CD4-positive, alpha-beta T cell (primary cell): Measurements from ENCODE around the gene TBC1D17. TPM values are rescaled to one million over a fixed set of nuclear protein-coding genes. Genes with fewer than 3 reads are reported as not detected.

Source experiments
- ATAC-seq: fragments of 200-7000 bp; cut with Tn5 transposase; one replicate; pipeline ENCODE4 v1.10.0; 2022; ENCODE audit warnings: mild to moderate bottlenecking; ENCODE audit not compliant: poor library complexity
- CTCF ChIA-PET: fragments of 350-600 bp; sonication (Branson Sonifier 250); formaldehyde crosslinking; loops from one replicate; lab custom pipeline; 2021; ENCODE audit warnings: antibody characterized with exemption, inconsistent platforms; lab: Charles Lee
- POLR2A ChIA-PET: fragments of 350-600 bp; sonication (Branson Sonifier 250); formaldehyde crosslinking; loops from one replicate; lab custom pipeline; 2021; ENCODE audit warnings: antibody characterized with exemption, inconsistent platforms; lab: Charles Lee
- DNase-seq, 14 experiments: peaks; one replicate each; pipeline ENCODE4 v3.0.0-alpha.2; 2013 to 2020; ENCODE audit warnings: mixed read lengths in 2 of 14
- H3K27ac ChIP-seq, 2 donors: one replicate each; pipeline versions ENCODE4 v1.5.1 to v1.7.0; 2013; ENCODE audit warnings: low read length in 2 of 2, low read depth in 1 of 2, mild to moderate bottlenecking in 1 of 2
- H3K27me3 ChIP-seq, 2 experiments: 1 replicate in 1 of 2; 2 replicates in 1 of 2; pipeline versions ENCODE4 v1.6.1 to v1.7.0; 2013; ENCODE audit warnings: low read length in 2 of 2, control low read depth in 1 of 2, mild to moderate bottlenecking in 1 of 2, moderate library complexity in 1 of 2; ENCODE audit not compliant: insufficient read depth in 2 of 2, control insufficient read depth in 1 of 2
- H3K36me3 ChIP-seq: one replicate; pipeline ENCODE4 v1.6.1; 2013; ENCODE audit warnings: low read length, control low read depth; ENCODE audit not compliant: insufficient read depth
- H3K4me1 ChIP-seq: one replicate; pipeline ENCODE4 v1.6.1; 2013; ENCODE audit warnings: low read length, control low read depth; ENCODE audit not compliant: insufficient read depth
- H3K4me3 ChIP-seq: one replicate; pipeline ENCODE4 v1.5.1; 2013; ENCODE audit warnings: mild to moderate bottlenecking, low read length, moderate library complexity
- H3K9me3 ChIP-seq, 2 experiments: 1 replicate in 1 of 2; 2 replicates in 1 of 2; pipeline versions ENCODE4 v1.6.1 to v1.7.0; 2013; ENCODE audit warnings: low read length in 2 of 2, mild to moderate bottlenecking in 2 of 2, control low read depth in 1 of 2, moderate library complexity in 1 of 2; ENCODE audit not compliant: control insufficient read depth in 1 of 2, insufficient read depth in 1 of 2
- H3K27ac Mint-ChIP-seq: one replicate; pipeline ENCODE4 v1.8.0; 2020; ENCODE audit warnings: mixed read lengths
- H3K27me3 Mint-ChIP-seq: one replicate; pipeline ENCODE4 v1.8.0; 2021; ENCODE audit warnings: mixed read lengths
- H3K36me3 Mint-ChIP-seq: one replicate; pipeline ENCODE4 v1.8.0; 2021; ENCODE audit warnings: low read depth, mixed read lengths
- H3K4me1 Mint-ChIP-seq: one replicate; pipeline ENCODE4 v1.8.0; 2021; ENCODE audit warnings: low read depth, mixed read lengths
- H3K4me3 Mint-ChIP-seq: one replicate; pipeline ENCODE4 v1.8.0; 2020; ENCODE audit warnings: mild to moderate bottlenecking, mixed read lengths
- H3K9me3 Mint-ChIP-seq: one replicate; pipeline ENCODE4 v1.8.0; 2020; ENCODE audit warnings: mixed read lengths
- intact Hi-C, 2 experiments: fragments of 100-400 bp; cut with DNase I in 1 of 2; cut with micrococcal nuclease in 1 of 2; formaldehyde crosslinking; loops; one replicate each; pipeline versions ENCODE4 v1.15.1 to v1.9.0; 2023 to 2025; cut with DNase I, micrococcal nuclease
- total RNA-seq, 174 experiments: library from RNA in 2 of 174; stranded (reverse) in 2 of 174; gene quantifications; one replicate each; pipeline ENCODE4 v1.2.3 and lab custom pipeline; 2021 to 2026
- TF ChIP-seq, protein P1 (sequence below): fragments of 200-600 bp; IDR thresholded peaks from one replicate; pipeline ENCODE4 v1.8.0; 2022; ENCODE audit warnings: antibody characterized with exemption, mild to moderate bottlenecking

TBC1D17 gene
- total RNA-seq, 2 experiments from 2014 or later: 35.5 to 35.8 TPM

DNA sequence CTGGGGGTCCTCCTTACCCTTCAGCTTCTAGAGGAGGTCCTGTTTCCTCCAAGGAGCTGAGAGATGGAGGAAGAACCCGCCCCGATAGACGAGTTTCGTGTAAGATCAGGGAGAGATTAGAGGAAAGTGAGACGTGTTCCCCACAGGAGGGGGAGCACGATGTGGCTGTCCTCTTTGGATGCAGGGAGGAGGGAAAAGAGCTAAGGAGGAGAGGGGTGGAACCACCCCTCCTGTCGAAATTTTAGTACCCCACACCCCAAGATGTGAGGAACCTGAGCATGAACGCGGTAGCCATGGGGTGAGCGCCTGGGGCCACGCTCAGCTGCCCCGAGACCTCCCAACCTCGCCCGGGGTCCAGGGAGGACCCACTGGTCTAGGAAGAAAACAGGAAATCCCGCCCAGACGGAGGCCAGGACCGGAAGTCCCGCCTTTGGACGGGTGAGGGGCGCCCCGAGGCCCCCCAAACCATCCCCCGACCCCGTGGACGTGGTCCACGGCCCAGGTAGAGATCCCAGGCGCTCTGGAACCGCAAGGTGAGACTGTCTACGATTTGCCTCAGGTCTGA lies 1.6 kb upstream of the TBC1D17 start:
- TF ChIP-seq, protein P1, sequence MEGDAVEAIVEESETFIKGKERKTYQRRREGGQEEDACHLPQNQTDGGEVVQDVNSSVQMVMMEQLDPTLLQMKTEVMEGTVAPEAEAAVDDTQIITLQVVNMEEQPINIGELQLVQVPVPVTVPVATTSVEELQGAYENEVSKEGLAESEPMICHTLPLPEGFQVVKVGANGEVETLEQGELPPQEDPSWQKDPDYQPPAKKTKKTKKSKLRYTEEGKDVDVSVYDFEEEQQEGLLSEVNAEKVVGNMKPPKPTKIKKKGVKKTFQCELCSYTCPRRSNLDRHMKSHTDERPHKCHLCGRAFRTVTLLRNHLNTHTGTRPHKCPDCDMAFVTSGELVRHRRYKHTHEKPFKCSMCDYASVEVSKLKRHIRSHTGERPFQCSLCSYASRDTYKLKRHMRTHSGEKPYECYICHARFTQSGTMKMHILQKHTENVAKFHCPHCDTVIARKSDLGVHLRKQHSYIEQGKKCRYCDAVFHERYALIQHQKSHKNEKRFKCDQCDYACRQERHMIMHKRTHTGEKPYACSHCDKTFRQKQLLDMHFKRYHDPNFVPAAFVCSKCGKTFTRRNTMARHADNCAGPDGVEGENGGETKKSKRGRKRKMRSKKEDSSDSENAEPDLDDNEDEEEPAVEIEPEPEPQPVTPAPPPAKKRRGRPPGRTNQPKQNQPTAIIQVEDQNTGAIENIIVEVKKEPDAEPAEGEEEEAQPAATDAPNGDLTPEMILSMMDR: no peak
- Mint-ChIP-seq H3K27me3 (no peaks in the 10 kb centered on the region), H3K4me3 (no peak overlapping the region), H3K27ac (no peak overlapping the region), H3K4me1 (peaks cover 23% of the 10 kb centered on the region), H3K9me3 (no peaks in the 10 kb centered on the region), H3K36me3 (peaks cover 22% of the 10 kb centered on the region)
- ChIA-PET CTCF (interaction anchor here (2.0 kb wide), 1 partner anchor 14 kb away, joined by 8 read pairs; no protein-coding TSS in a partner anchor), POLR2A (interaction anchor here (1.2 to 3.7 kb wide), 18 partner anchors 9 to 882 kb away, joined by 3 to 63 read pairs (median 10); partner anchors contain the start of genes AP2A1, ATF5, FUZ and GYS1)
- H3K4me1 ChIP-seq: peaks cover 40% of the 10 kb centered on the region
- intact Hi-C loops: loop anchor here (1.0 to 10.0 kb wide), 7 partner anchors 15 to 1241 kb away; partner anchors contain the start of genes AP2A1 (in 1 of the 2), ATF5 (in 1 of the 2), DBP (in 1 of the 2) and NUP62 (in 1 of the 2)
- ATAC-seq (no peak), DNase-seq (peak; percentile 35 to 78 (median 49))
- H3K27me3 ChIP-seq: no peaks in the 10 kb centered on the region
- H3K4me3 ChIP-seq: peak overlapping the region; percentile 88
- H3K27ac ChIP-seq: peak overlapping the region; percentile 98 to 100
- peaks cover 28% of the 10 kb centered on the region for H3K36me3 ChIP-seq
- H3K9me3 ChIP-seq: no peaks in the 10 kb centered on the region

DNA sequence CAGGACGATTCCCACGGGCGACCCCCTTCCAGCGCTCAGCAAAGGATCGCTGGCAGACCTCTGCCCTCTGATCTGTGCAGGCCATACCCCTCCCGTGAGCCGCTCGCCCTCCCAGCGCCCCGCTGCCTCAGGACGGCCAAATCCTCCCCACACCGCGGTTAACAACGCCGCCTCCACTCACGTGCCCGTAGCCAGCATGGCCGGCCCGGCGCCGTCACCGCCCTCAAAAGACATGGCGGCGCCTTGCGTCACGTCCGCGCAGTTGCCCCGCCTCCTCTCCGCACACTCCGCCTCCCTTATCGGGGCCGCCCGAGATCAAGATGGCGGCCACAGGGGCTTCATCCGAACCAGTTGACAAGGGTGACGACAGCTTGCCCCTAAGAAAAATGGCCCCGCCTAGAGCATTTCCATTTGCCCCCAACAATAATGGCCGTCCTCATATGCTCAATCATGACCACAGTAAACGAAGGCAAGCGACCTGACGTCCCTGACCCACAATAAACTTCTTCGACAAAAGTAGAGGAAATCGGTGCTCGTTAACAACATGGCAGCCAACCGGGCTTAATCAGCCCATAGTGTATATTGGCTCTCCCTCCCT lies 981 bp upstream of the TBC1D17 start:
- Mint-ChIP-seq H3K9me3 (no peaks in the 10 kb centered on the region), H3K4me3 (no peak overlapping the region), H3K27me3 (no peaks in the 10 kb centered on the region), H3K27ac (no peak overlapping the region), H3K36me3 (peaks cover 26% of the 10 kb centered on the region), H3K4me1 (peaks cover 23% of the 10 kb centered on the region)
- intact Hi-C loops: loop anchor here (1.0 to 10.0 kb wide), 9 partner anchors 9 to 1242 kb away; partner anchors contain the start of genes FUZ (in 2 of the 2), AP2A1 (in 1 of the 2), ATF5 (in 1 of the 2) and DBP (in 1 of the 2)
- H3K27me3 ChIP-seq: no peaks in the 10 kb centered on the region
- ATAC-seq (peak; percentile 62), DNase-seq (peak; percentile 94 to 100 (median 98))
- CTCF ChIA-PET: interaction anchor here (1.0 to 2.0 kb wide), 2 partner anchors 14 to 53 kb away, joined by 3 to 8 read pairs; no protein-coding TSS in a partner anchor
- H3K4me3 ChIP-seq: peak overlapping the region; percentile 88
- POLR2A ChIA-PET: interaction anchor here (0.6 to 3.7 kb wide), 25 partner anchors 9 to 883 kb away, joined by 3 to 63 read pairs (median 8); partner anchors contain the start of genes AP2A1, ATF5, FUZ and GYS1
- TF ChIP-seq, protein P1: no peak
- no peaks in the 10 kb centered on the region for H3K9me3 ChIP-seq
- peaks cover 39% of the 10 kb centered on the region for H3K4me1 ChIP-seq
- H3K27ac ChIP-seq: peak overlapping the region; percentile 98 to 100
- peaks cover 30% of the 10 kb centered on the region for H3K36me3 ChIP-seq
